Skeletal muscle tissue (tissue), 4 donors: ENCODE data around the gene OR8B8. TPM values are rescaled to one million over a fixed set of nuclear protein-coding genes. Genes with fewer than 3 reads are reported as not detected.

Source experiments
- H3K27ac ChIP-seq: one replicate; pipeline ENCODE4 v1.7.0; 2013; ENCODE audit warnings: mild to moderate bottlenecking, low read depth, low read length, inconsistent platforms
- H3K27me3 ChIP-seq, 3 donors: one replicate each; pipeline ENCODE4 v1.7.0; 2013; ENCODE audit warnings: low read length in 3 of 3; ENCODE audit not compliant: control insufficient read depth in 3 of 3, insufficient read depth in 3 of 3
- H3K36me3 ChIP-seq, 3 donors: one replicate each; pipeline ENCODE4 v1.7.0; 2013; ENCODE audit warnings: low read length in 3 of 3; ENCODE audit not compliant: control insufficient read depth in 3 of 3, insufficient read depth in 3 of 3
- H3K4me1 ChIP-seq, 3 donors: one replicate each; pipeline ENCODE4 v1.7.0; 2013; ENCODE audit warnings: low read length in 3 of 3, mild to moderate bottlenecking in 3 of 3; ENCODE audit not compliant: control insufficient read depth in 3 of 3, insufficient read depth in 3 of 3
- H3K4me3 ChIP-seq, 3 donors: one replicate each; pipeline ENCODE4 v1.7.0; 2013; ENCODE audit warnings: low read length in 3 of 3
- H3K9ac ChIP-seq, 3 donors: one replicate each; pipeline ENCODE4 v1.7.0; 2013; ENCODE audit warnings: low read length in 3 of 3, mild to moderate bottlenecking in 3 of 3, moderate library complexity in 2 of 3, low read depth in 1 of 3
- H3K9me3 ChIP-seq, 3 donors: one replicate each; pipeline ENCODE4 v1.7.0; 2013; ENCODE audit warnings: low read length in 3 of 3; ENCODE audit not compliant: control insufficient read depth in 3 of 3
- total RNA-seq: library from RNA; depleted of rRNA; stranded (reverse); fragments of >200 nt; gene quantifications from one replicate; pipeline ENCODE4 v1.2.3, GENCODE V29; 2014
- donor health status: Osteomylitis.

The OR8B8 gene, protein sequence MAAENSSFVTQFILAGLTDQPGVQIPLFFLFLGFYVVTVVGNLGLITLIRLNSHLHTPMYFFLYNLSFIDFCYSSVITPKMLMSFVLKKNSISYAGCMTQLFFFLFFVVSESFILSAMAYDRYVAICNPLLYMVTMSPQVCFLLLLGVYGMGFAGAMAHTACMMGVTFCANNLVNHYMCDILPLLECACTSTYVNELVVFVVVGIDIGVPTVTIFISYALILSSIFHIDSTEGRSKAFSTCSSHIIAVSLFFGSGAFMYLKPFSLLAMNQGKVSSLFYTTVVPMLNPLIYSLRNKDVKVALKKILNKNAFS
- not detected for total RNA-seq

DNA sequence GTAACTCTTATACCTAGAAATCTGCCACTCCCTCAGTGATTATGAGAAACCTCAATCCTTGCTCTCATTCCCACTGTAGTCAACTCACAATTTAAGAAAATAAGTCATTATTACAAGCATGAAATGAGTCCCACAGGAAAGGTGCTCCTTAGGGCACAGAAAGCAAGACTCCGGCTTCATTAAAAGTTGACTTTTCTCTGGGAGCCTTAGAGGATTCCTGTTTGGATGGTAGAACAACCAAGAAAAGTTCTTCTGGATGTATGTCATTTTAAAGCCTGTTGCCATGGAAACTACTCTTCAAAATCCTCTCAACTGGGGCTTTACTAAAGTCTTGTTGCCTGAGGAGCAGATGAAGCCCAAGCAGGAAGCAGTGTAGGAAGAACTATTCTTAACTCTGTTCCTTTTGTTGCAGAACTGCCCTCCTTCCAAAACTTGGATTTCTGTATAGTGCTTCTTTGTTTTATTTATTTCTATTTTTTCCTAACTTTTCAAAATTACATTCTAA lies at the start of gene OR8B8:
Gene OR8B8, minus strand, starts transcription at position 51 of the 505 bp plus-strand sequence. CDS start 4,611 bp downstream, outside the sequence.
- no peaks in the 10 kb centered on the region for H3K27me3 ChIP-seq
- H3K4me1 ChIP-seq = no peaks in the 10 kb centered on the region
- no peak within 1 kb of the TSS for H3K9ac ChIP-seq
- no peak within 1 kb of the TSS for H3K27ac ChIP-seq
- H3K4me3 ChIP-seq = no peak within 1 kb of the TSS
- no peaks in the 10 kb centered on the region for H3K36me3 ChIP-seq
- no peaks in the 10 kb centered on the region for H3K9me3 ChIP-seq

DNA sequence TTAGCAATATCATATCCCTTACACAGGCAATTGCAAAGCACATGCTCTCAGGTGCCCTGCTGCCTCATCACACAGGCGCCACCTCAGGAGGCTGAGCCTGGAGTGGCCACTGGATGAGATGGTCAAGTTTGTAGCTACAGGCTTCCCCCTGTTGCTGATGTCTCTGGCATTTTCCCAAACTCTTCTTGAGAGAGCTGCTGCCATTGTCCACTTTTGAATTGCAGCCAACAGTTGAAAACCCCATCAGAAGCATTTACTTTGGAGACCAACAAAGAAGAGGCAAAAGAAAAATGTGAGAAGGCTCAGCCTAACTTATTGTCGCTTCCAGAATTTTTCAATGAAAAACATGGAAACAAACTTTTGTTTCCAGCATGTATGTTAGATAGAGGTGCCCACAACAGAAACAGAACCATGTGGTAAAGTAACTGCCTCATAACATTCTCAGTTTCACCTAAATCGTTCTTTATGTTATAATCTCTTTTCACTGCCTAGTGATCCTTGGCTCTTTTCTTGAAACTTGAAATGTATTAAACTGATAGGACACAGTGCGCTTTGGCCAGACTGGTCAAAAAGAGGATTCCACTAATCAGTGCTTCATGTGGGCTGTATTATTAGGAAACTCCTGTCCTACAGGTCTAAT lies 47.6 kb upstream of the OR8B8 start:
- no peaks in the 10 kb centered on the region for H3K27me3 ChIP-seq
- H3K9ac ChIP-seq = no peak overlapping the region
- no peak overlapping the region for H3K4me3 ChIP-seq
- no peaks in the 10 kb centered on the region for H3K36me3 ChIP-seq
- no peaks in the 10 kb centered on the region for H3K9me3 ChIP-seq
- no peak overlapping the region for H3K27ac ChIP-seq
- H3K4me1 ChIP-seq = no peaks in the 10 kb centered on the region

DNA sequence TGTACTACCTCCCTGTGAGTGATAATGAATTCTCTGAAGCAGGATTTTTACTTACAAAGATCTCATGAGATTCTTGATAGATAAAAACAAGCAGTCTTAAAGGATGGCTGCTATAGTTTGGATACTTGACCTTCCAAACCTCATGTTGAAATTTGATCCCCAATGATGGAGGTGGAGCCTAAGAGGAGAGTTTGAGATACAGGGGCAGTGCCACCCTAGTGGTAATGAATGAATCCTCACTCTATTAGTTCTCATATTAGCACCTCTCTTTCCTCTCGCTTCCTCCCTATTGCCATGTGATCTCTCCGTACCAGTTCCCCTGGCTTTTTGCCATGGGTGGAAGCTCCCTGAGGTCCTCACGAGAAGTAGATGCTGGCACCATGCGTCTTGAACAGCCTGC lies 37.9 kb upstream of the OR8B8 start:
- Histone ChIP-seq H3K9ac (no peak overlapping the region), H3K27ac (no peak overlapping the region), H3K9me3 (no peaks in the 10 kb centered on the region), H3K4me3 (no peak overlapping the region), H3K36me3 (no peaks in the 10 kb centered on the region), H3K4me1 (no peaks in the 10 kb centered on the region), H3K27me3 (no peaks in the 10 kb centered on the region)

DNA sequence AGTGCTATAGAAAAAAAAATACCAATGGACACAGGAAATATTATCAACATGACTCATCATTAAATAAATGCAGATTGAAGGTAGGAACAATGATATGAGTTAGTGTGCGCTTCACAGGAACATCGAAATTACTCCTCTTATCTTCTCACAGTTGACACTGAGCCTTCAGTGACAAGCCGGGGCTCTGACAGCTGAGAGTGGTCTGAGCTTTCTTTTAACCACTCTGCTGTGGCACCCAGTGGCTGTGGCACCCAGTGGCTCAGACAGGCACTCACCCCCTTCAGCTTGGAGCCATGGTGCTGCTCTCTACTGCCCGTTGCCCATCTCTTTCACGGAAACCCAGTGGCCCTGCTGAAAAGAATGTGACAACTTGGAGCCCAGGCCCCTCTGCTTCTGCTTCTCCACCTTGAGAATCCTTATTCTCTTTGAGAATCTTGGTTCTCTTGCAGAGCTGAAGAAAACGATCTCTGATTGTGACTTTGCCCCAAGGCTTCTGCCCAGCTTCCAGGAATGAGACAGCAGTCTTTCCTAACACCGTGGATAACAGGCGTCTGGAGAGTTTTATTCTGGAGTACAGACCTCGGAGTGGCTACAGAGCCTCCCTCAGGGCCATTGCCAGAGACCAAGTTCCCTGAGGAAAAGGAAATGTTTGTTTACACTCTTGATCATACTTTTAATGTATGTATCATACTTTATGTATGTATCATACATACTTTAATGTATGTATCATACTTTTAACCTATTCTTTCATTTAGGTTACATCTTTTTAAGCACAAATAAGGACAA lies 37.1 kb upstream of the OR8B8 start:
- Histone ChIP-seq H3K27me3 (no peaks in the 10 kb centered on the region), H3K9me3 (no peaks in the 10 kb centered on the region), H3K36me3 (no peaks in the 10 kb centered on the region), H3K4me1 (no peaks in the 10 kb centered on the region), H3K9ac (no peak overlapping the region), H3K4me3 (no peak overlapping the region), H3K27ac (no peak overlapping the region)

DNA sequence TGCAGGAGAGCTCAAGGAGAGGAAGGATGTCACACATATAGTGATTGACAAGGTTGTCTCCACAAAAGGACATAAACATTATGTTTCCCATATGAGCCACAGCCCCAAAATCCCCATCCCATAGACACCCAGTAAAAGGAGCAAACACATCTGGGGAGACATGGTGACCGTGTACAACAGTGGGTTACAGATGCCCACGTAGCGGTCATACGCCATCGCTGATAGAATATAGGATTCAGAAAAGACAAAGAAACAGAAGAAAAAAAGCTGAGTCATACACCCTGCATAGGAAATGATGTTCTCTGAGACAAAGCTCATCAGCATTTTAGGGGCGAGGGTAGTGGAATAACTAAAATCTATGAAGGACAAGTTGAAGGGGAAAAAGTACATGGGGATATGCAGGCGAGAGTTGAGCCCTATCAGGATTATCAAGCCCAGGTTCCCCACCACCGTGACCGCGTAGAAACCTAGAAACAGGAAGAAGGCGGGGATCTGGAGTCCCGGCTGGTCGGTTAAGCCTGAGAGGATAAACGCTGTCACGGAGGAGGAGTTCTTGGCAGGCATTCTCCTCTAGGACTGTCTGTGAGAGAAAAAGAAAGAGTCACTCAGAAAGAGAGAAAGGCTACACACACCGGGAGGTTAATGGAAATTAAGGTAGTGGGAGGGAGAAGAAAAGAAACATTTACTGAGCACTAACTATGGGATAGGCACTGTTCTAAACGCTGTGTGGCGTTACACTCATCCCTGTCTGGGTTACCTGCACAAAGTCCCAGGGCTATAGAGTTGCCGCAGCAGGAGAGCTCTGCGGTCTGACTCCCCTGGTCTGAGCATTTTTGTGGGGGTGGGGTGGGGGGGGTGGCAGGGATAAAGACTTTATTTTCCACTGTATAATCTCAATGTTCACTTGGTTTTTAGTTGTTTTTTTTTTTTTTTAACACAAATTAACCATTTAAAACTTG lies 36.1 kb upstream of the OR8B8 start:
- Histone ChIP-seq H3K4me1 (no peaks in the 10 kb centered on the region), H3K27ac (no peak overlapping the region), H3K9me3 (no peaks in the 10 kb centered on the region), H3K4me3 (peak overlapping the region in 2 of 3 donors; percentile 29 to 59), H3K36me3 (no peaks in the 10 kb centered on the region), H3K9ac (peak overlapping the region in 1 of 3 donors; percentile 21), H3K27me3 (no peaks in the 10 kb centered on the region)

DNA sequence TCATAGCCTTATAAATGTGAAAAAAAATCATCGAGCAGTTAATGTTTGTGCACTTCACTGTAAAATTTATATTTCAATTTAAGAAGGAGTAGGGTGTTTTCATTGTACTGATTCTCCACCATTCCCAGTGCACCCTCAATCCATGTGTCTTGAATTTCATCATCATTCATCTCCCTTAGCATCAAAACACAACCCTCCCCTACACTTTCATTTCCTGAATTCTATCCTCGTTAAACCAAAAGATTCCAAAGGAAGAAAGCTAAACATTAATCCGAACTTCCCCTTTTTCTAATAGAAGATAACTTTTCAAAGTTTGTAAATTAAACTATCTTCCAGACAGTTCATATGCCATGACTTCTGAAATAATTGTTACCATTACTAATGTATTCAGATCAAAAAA lies 34.1 kb upstream of the OR8B8 start:
- Histone ChIP-seq H3K27ac (no peak overlapping the region), H3K4me1 (no peaks in the 10 kb centered on the region), H3K9me3 (no peaks in the 10 kb centered on the region), H3K4me3 (no peak overlapping the region), H3K9ac (no peak overlapping the region), H3K27me3 (no peaks in the 10 kb centered on the region), H3K36me3 (no peaks in the 10 kb centered on the region)

DNA sequence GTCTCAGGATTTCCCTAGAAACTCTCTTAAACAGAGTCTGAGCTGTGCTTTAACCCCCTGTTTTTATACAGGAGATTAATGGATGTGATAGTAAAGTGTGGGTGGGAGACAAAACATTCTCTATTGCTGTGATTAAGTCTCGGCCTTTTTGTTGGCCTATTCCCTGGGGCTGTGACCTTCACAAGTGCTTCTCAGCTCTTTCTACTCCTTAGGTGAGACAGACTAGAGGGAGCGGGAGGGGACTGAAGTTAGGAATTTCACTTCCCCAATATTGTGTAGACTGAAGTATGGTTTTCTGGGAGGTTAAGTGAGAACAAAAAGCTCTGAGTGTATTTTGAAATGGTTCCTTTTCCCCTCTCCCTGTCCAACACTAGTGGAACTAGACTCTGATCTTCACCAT lies 29.8 kb upstream of the OR8B8 start:
- no peaks in the 10 kb centered on the region for H3K9me3 ChIP-seq
- H3K36me3 ChIP-seq = no peaks in the 10 kb centered on the region
- H3K27ac ChIP-seq = no peak overlapping the region
- H3K4me3 ChIP-seq = no peak overlapping the region
- no peak overlapping the region for H3K9ac ChIP-seq
- no peaks in the 10 kb centered on the region for H3K27me3 ChIP-seq
- no peaks in the 10 kb centered on the region for H3K4me1 ChIP-seq

DNA sequence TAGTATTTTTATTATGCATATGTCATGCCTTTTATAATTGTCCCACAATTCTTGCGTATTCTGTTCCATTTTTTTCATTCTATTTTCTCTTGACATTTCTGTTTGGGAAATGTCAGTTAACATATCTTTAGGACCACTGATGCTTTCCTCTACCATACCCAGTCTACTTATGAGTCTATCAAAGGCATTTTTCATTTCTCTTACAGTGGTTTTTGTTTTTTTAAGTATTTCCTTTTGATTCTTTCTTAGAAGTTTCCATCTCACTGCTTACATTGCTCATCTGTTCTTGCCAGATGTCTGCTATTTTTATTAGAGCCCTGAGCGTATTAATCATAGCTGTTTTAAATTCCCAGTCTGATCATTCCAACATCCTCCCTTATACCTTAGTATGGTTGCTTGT lies 29.3 kb upstream of the OR8B8 start:
- H3K4me3 ChIP-seq = no peak overlapping the region
- no peaks in the 10 kb centered on the region for H3K9me3 ChIP-seq
- no peaks in the 10 kb centered on the region for H3K4me1 ChIP-seq
- H3K36me3 ChIP-seq = no peaks in the 10 kb centered on the region
- no peaks in the 10 kb centered on the region for H3K27me3 ChIP-seq
- no peak overlapping the region for H3K9ac ChIP-seq
- H3K27ac ChIP-seq = no peak overlapping the region

DNA sequence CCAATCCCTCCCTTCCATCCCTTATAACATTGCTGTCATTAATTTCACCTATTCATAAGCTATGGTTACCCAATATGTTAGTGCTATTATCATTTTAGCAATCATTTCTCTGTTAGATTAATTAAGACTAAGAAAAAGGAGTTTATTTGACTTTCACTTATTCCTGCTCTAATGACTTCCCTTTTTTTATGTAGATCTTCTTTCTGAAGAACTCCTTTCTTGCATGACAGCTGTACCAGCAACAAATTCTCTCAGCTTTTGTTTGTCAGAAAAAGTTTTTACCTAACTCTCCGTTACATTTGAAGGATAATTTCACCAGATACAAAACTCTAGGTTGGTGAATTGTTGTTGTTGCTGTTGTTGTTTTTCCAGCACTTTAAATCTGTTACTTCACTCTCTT lies 28.6 kb upstream of the OR8B8 start:
- Histone ChIP-seq H3K27me3 (no peaks in the 10 kb centered on the region), H3K36me3 (no peaks in the 10 kb centered on the region), H3K4me3 (no peak overlapping the region), H3K27ac (no peak overlapping the region), H3K9me3 (no peaks in the 10 kb centered on the region), H3K4me1 (no peaks in the 10 kb centered on the region), H3K9ac (no peak overlapping the region)
